GM18870 (cell line): ENCODE measurements around the gene CDC42EP5.

Source experiments
- ATAC-seq: cut with Tn5 transposase; IDR thresholded peaks from one replicate; pipeline ENCODE4 v1.9.1; 2021; ENCODE audit warnings: moderate library complexity; ENCODE audit not compliant: unreplicated experiment

CDC42EP5 gene

DNA sequence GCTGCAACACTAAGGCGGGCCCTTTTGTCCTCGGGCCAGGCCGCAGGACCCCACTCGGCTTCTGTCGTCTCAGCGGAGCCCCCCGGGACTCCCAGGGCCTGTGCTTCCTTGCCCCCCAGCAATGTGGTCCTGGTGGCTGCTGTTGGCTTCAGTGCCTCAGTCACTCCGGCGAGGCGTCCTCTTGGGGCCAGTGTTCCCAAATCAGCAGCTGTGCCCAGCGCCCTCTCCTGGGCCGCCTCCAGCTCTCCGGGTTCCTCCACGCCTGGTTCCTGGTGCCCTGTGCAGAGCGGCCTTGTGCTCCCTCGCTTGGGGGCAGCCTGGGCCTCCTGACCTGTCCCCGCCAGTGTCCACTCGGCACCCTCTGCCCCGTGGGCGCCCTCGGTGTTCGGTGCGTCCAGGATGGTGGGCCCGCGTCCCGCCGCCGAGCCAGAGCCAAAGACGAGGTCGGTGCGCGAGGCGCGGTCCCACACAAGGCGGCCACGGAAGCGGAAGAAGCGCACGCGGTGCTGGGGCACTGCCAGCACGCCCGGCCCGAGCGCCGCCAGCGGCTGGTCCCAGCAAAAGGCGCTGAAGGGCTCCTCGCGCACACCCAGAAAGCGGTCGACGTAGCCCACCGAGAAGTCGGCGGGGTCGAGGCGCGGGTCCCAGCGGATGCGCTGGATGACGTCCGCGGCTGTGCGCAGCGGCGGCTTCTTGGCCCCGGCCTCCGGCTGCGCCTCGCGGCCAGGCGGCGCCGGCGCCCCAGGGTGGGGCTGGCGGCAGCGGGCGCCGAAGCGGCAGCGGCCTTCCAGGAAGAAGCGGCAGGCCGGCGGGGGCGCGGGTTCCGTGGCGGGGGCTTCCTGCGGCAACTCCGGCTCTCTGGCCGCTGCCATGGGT, 10.2 kb downstream of the CDC42EP5 start:
- no peak for ATAC-seq

DNA sequence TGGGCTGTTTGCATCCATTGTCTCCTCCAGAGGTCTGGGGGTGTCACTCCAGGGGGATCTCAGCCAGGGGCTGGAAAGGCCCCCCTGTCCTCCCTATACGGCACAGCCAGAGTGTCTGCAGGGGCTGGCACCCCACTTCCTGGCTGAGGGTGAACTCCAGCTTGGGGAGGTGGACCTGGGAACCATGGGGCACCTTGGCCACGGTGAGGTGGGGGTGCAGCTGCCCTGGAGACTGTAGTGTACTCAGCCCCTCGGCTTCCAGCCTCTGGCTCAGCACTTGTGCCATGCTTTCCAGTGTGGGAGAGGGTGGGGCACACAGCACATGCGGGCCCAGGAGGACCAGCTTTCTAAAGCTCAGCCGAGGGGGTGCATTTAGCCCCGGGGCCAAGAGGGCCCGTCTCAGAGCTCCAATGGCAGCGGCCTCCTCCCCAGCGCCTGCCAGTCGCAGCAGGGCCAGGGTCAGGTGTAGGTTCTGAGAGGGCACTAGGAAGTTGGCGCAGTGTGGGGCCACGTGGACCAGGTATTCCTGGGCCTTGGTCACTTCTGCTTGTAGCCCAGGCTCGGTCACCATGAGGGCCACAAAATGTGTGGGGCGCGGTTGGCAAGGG, 10.9 kb downstream of the CDC42EP5 start:
- ATAC-seq, result no peak

- ATAC-seq, result no peak
Observed at GRCh38 chr19:54461613-54462012, 11.5 kb downstream of the CDC42EP5 start.

DNA sequence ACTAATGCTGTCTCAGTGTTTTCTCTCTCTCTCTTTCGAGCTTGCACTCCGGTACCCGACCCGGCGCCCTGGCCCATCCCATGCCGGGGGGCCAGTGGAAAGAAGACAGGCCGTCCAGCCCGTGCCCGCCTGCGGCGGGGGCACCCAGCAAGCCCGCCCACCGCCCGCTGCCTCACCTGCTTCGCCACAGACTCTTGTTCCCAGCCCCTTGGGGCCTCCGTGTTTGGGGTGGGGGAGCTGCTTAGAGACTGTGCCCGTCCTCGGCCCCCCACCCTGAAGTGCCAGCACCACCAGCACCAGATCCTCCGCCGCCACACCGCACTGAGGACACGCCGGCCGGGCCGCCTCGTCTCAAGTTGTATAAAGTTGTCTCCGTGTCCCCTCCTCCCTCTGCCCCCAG, 11.9 kb downstream of the CDC42EP5 start:
- ATAC-seq, result no peak

DNA sequence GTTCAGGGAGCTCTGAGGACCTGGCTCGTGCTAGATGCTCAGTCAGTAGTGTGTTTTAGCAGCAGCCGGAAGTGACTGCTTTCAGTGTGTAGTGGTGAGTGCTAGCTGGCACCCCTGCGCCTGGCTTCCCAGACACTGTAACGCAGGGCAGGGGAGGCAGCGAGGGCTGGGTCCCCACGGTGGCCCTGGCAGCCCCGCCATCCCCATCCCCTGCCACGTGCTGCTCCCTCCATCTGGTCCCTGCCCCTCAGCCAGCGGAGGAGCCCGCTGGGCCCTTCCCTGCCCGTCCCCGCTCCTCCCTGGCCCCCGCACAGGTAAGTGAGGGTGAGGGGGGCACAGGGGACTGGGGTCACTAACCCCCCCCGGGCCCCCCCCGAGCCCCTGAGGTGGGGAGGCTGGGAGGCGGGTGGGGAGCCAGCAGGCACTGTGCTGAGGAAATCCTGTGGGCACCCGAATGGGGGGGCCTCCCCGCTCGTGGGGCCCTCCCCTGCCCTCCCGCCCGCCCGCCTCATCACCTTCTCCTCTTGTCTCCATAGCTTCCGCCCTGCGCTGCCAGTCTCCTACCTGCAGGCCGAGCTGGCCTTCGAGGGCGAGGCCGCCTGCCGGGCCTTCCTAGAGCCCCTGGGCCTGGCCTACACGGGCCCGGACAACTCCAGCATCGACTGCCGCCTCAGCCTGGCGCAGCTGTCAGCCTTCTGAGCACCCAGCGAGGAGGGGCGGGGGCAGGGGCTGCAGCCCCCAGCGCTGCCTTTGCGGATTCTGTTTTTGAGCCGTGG, 12.7 kb downstream of the CDC42EP5 start:
- no peak for ATAC-seq

DNA sequence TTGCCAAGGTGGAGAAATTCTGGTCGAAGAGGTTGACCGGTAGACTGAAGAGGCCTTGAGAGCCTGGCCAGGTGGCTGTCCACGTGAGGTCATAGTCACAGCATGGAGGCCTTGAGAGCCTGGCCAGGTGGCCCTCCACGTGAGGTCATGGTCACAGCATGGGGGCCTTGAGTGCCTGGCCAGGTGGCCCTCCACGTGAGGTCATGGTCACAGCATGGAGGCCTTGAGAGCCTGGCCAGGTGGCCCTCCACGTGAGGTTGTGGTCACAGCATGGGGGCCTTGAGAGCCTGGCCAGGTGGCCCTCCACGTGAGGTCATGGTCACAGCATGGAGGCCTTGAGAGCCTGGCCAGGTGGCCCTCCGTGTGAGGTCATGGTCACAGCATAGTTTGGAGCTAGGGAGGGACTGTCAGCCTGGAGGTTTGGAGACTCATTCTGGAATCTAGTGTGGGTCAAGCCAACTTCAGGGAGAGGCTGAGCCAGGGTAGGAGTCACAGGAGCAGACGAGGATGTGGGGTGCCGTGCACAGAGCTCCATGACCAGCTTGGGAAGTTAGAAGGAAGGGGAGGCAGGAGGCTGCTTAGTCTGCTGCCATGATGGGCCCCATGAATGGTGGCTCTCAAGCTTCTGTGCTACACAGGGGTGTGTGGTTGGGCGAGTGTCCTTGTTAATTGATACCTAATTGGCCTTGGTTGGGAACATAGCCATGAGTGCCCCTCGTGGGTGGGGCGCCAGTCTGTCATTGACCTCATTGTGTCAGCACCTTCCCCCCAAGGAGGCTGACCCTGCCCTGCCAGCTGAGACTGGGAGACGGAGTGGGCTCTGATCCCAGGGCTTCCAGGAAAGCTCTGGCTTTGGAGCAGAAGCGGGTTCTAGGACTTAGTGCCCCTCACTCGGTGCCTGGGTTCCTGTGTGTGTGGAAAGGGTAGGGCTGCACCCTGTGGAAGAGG, 13.5 kb downstream of the CDC42EP5 start:
- ATAC-seq, result no peak

DNA sequence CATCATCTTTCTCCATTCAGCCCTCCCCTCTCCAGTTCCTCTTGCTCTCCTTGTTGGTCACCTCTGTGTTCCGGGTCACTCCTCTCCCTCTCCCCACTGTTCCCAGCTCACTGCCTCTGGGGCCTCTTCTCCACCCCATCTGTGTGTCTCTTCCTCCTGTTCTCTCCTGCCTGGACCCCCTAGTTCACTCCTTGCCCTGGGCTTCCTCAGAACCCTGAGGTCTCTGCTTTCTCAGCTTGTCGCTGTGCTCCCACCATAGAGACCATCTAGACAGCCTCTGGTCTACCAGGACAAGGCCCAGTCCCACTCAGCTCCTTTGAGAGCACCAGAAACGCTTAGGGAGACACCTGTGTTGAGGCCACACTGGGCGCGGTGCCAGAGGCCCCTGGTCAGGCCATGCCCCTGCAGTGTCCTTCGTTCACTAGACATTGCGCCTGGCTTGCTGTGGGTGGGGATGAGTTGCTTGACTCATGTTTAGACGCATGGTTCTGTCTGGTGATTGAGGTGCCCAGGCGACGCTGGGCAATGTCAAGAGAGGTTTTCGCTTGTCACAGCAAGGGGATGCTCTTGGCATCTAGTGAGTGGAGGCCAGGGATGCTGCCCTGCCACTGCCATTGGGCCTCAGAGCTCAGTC, 14.3 kb downstream of the CDC42EP5 start:
- no peak for ATAC-seq

DNA sequence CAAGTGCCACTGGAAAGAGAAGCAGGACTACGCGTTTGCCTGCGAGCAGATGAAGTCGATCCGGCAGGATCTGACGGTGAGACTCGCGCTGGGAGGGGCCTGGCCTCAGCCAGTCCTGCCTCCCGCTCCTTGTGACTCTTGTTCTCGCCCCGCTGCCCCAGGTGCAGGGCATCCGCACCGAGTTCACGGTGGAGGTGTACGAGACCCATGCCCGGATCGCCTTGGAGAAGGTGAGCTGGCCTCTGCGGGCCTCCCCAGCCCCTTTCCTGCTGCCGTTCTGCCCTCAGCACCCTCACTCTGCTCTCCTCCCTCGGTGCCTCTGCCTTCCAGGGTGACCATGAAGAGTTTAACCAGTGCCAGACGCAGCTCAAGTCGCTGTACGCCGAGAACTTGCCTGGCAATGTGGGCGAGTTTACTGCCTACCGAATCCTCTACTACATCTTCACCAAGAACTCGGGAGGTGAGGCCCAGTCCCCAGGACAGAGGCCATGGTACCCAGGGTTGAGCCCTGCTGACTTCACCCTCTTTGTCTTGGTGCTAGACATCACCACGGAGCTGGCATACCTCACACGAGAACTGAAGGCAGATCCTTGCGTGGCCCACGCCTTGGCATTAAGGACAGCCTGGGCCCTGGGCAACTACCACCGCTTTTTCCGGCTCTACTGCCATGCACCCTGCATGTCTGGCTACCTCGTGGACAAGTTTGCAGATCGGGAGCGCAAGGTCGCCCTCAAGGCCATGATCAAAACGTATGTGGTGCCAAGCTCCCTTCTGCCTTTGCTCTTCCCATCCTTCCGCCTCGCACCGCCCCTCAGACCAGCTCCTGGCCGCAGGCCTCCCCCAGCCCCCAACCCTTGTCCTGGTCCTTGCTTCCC, 15.1 kb downstream of the CDC42EP5 start:
- ATAC-seq, result no peak

GRCh38 chr19:54456423-54457373, 16.4 kb downstream of the CDC42EP5 start:
- no peak for ATAC-seq

DNA sequence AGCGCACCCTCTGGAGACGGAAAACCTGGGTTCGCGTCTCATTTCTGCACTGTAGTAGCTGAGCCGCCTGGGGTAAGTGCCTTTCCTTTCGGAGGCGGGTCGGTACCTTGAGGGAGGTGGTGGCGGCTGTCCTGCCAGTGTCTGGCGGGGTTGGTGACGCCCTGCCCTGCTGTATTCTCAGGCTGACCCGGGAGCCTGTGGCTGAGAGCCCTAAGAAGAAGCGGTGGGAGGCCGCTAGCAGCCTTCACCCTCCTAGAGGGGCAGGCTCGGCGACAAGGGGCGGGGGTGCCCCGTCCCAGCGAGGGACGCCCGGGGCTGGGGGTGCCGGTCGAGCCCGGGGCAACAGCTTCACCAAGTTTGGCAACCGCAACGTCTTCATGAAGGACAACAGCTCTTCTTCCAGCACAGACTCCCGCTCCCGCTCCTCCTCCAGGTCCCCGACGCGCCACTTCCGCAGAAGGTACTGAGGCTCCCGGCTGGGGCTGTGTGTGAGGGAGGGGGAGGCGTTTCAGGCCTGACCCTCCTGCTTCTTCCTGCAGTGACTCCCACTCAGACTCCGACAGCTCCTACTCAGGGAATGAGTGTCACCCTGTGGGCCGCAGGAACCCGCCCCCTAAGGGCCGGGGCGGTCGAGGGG, 17.2 kb downstream of the CDC42EP5 start:
- no peak for ATAC-seq

DNA sequence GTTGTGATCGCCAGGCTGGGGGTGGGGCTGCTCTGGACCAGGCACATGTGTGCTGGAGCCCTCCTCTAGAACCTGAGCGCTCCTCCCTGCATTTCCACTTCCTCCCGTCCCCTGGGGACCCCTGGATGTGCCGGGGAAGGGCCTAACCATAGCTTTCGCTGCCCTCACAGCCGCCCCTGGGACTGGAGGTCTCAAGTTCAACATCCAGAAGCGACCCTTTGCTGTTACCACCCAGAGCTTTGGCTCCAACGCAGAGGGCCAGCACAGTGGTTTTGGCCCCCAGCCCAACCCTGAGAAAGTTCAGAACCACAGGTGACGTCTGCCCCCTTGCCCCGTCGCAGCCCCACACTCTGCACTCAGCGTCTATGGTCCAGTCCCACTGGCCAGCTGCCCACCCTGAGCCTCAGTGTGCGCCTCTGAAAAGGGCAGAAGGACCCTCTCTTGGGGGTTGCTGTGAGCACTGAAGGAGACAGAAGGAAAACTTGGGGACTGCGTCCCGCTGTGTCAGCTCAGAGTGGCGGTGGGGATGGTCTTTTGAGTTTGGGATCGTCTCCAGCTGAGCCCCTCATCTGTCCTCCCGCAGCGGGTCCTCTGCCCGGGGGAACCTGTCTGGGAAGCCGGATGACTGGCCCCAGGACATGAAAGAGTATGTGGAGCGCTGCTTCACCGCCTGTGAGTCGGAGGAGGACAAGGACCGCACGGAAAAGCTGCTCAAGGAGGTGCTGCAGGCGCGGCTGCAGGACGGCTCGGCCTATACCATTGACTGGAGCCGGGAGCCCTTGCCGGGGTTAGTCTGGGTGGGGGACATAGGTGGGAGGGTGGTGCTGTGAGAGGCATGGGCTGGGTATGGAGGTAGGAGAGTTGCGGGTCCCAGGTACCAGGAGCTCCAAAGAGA, 18.1 kb downstream of the CDC42EP5 start:
- ATAC-seq, result no peak

DNA sequence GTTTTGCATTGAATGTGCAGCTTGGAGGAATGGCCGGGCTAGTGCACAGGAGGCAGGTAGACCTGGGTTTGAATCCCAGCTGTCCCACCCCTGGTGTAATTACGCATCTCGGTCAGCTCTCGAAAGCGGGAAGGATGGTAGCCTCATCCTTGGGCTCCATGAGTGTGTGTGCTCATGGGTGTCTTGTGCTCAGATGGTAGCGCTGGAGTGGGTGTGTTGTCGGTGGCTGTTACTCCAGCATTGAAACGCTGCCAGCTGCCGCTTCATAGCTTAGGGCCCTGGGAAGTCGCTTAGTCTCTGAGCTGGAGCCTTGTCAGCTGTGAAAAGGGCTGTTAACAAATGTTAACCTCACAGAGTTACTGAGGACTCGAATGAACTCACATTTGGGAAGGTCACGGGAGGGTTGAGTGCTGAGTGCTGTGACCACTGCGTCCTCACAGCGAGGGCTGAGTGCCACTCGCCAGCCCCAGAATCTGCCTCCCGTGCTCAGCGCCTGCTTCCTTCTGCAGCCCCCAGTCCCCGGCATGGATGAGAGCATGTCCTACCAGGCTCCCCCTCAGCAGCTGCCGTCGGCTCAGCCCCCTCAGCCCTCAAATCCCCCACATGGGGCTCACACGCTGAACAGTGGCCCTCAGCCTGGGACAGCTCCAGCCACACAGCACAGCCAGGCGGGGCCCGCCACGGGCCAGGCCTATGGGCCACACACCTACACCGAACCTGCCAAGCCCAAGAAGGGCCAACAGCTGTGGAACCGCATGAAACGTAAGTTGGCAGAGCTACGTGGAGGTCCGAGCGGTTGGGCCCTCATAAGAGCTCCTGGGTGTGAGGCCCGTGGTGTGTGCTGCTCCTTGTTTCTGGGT, 18.9 kb downstream of the CDC42EP5 start:
- no peak for ATAC-seq

DNA sequence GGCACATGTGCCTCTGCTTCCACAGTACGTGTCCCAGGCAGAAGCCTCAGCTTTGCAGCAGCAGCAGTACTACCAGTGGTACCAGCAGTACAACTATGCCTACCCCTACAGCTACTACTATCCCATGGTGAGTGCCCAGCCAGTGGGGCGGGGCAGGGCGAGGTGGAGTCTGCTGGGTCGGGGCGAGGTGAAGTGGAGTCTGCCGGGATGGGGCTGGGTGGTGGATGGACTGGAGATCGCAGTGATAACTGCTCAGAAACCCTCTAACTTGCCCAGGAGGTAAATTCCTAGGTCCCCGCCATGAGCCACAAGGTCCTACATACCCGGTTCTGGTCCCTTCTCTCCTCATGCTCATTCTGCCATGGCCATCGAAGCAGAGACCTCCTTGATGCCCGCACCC, 20.5 kb downstream of the CDC42EP5 start:
- no peak for ATAC-seq

GRCh38 chr19:54451997-54452396, 21.1 kb downstream of the CDC42EP5 start:
- no peak for ATAC-seq

GRCh38 chr19:54451331-54451871, 21.7 kb downstream of the CDC42EP5 start:
- no peak for ATAC-seq
